GM21528 (cell line): Measurements from ENCODE around the gene USP15.

Experiments used
- ATAC-seq: cut with Tn5 transposase; IDR thresholded peaks from one replicate; pipeline ENCODE4 v1.9.1; 2021; ENCODE audit warnings: mild to moderate bottlenecking, moderate library complexity; ENCODE audit not compliant: unreplicated experiment, low FRiP score

Gene USP15

GRCh38 chr12:62256408-62257096 is 3.7 kb upstream of the USP15 start:
- ATAC-seq = no peak

GRCh38 chr12:62258231-62258630 is 2.0 kb upstream of the USP15 start:
- ATAC-seq = no peak

- peak; percentile 14 for ATAC-seq
Observed at GRCh38 chr12:62258941-62259630, 1.1 kb upstream of the USP15 start.

- peak; percentile 22 for ATAC-seq
Observed at GRCh38 chr12:62259631-62259992, 592 bp upstream of the USP15 start.

GRCh38 chr12:62260733-62261683 is 804 bp downstream of the USP15 start:
- ATAC-seq = peak; percentile 66

- no peak for ATAC-seq
Observed at GRCh38 chr12:62261876-62262517, 1.8 kb downstream of the USP15 start.

- no peak for ATAC-seq
Observed at GRCh38 chr12:62263232-62263631, 3.0 kb downstream of the USP15 start.

- no peak for ATAC-seq
Observed at GRCh38 chr12:62263966-62264365, 3.8 kb downstream of the USP15 start.

- no peak for ATAC-seq
Observed at GRCh38 chr12:62264706-62265105, 4.5 kb downstream of the USP15 start.

GRCh38 chr12:62265511-62265910 is 5.3 kb downstream of the USP15 start:
- no peak for ATAC-seq

- no peak for ATAC-seq
Observed at GRCh38 chr12:62267026-62267425, 6.8 kb downstream of the USP15 start.

GRCh38 chr12:62267480-62267879 is 7.3 kb downstream of the USP15 start:
- ATAC-seq = no peak

- ATAC-seq = no peak
Observed at GRCh38 chr12:62268956-62269355, 8.8 kb downstream of the USP15 start.

- ATAC-seq = no peak
Observed at GRCh38 chr12:62269464-62270228, 9.4 kb downstream of the USP15 start.

GRCh38 chr12:62270384-62270783 is 10.2 kb downstream of the USP15 start:
- ATAC-seq = no peak

- ATAC-seq = no peak
Observed at GRCh38 chr12:62270872-62271271, 10.7 kb downstream of the USP15 start.

GRCh38 chr12:62272936-62273552 is 12.8 kb downstream of the USP15 start:
- ATAC-seq = no peak

GRCh38 chr12:62273724-62274380 is 13.6 kb downstream of the USP15 start:
- no peak for ATAC-seq

GRCh38 chr12:62278022-62278421 is 17.8 kb downstream of the USP15 start:
- ATAC-seq = no peak
